Stimulated activated CD4-positive, alpha-beta T cell treated with anti-CD3 and anti-CD28 coated beads, Interleukin-1b, Interleukin-23, amount 100 ng/mL, for 24 hours (primary cell): ENCODE measurements around the gene SLC4A5.

Experiments
- DNase-seq, 4 experiments: peaks; one replicate each; pipeline ENCODE4 v3.0.0-alpha.2; 2020; ENCODE audit warnings: low read depth in 4 of 4, low spot score in 1 of 4

SLC4A5 gene, protein sequence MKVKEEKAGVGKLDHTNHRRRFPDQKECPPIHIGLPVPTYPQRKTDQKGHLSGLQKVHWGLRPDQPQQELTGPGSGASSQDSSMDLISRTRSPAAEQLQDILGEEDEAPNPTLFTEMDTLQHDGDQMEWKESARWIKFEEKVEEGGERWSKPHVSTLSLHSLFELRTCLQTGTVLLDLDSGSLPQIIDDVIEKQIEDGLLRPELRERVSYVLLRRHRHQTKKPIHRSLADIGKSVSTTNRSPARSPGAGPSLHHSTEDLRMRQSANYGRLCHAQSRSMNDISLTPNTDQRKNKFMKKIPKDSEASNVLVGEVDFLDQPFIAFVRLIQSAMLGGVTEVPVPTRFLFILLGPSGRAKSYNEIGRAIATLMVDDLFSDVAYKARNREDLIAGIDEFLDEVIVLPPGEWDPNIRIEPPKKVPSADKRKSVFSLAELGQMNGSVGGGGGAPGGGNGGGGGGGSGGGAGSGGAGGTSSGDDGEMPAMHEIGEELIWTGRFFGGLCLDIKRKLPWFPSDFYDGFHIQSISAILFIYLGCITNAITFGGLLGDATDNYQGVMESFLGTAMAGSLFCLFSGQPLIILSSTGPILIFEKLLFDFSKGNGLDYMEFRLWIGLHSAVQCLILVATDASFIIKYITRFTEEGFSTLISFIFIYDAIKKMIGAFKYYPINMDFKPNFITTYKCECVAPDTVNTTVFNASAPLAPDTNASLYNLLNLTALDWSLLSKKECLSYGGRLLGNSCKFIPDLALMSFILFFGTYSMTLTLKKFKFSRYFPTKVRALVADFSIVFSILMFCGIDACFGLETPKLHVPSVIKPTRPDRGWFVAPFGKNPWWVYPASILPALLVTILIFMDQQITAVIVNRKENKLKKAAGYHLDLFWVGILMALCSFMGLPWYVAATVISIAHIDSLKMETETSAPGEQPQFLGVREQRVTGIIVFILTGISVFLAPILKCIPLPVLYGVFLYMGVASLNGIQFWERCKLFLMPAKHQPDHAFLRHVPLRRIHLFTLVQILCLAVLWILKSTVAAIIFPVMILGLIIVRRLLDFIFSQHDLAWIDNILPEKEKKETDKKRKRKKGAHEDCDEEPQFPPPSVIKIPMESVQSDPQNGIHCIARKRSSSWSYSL

DNA sequence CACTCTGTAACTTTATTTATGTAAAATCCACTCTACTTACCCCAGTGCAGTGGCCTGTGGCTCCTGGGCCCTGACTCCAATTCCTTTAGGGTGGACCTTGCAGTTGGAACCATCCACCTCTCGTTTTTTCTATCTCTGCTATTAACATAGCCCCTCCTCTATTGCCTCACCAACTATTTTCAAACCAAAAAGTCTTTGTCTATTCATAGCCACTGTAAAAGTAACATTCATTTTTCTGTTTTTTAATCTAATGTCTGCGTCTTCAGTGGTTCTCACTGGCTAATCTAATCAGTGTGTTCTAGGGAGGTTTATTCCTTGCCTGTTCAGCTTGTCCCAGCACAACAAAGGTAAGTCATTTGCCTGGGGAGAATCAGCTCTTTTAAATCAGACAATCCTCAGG, at the start of gene SLC4A5:
Gene SLC4A5 (minus strand): TSS at position 101 of the 400 bp plus-strand sequence. CDS start 28,393 bp downstream, outside the sequence.
- no peak for DNase-seq

- no peak for DNase-seq
Observed at GRCh38 chr2:74392449-74392743, 49.2 kb upstream of the SLC4A5 start.

GRCh38 chr2:74391580-74392448, 48.6 kb upstream of the SLC4A5 start:
- DNase-seq = peak; percentile 87 to 98 (median 94)

DNA sequence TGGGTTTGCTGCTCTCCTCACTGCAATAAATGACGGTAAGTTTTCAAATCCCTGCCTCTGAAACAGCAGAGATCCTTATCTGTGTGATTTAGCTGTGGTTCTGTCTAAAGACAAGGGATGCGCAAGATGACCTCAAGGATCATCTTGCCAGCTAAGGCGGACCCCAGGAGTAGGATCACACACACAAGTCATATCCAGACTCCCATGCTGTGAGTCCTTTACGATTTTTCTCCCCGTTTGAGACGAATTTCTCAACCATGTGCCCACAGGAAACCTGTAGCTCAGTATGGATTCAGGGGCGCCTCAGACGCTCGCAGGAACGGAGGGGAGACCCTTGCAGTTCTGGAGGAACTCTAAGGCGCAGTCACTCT, 48.0 kb upstream of the SLC4A5 start:
- DNase-seq = peak in 1 of 4 experiments; percentile 11

DNA sequence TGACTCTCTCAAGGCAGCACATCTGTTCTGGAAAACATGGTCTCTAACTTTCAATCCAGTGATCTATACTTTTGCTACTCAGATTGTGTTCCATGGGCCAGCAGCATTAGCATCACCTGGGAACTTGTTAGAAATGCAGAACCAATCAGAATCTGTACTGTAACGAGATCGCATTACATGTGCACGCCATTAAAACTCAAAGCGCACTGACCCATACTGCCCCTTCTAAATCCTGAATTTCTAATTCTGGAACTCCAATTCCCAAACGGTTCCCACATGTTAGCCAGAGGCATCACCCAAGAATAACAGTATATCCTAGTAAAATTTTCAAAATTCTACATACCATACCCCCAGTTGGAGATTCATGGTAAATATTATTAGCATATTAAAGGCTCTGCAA, 47.4 kb upstream of the SLC4A5 start:
- no peak for DNase-seq

- DNase-seq = no peak
Observed at GRCh38 chr2:74387346-74387745, 44.1 kb upstream of the SLC4A5 start.

- no peak for DNase-seq
Observed at GRCh38 chr2:74385396-74385795, 42.2 kb upstream of the SLC4A5 start.

GRCh38 chr2:74384051-74384450, 40.8 kb upstream of the SLC4A5 start:
- no peak for DNase-seq

DNA sequence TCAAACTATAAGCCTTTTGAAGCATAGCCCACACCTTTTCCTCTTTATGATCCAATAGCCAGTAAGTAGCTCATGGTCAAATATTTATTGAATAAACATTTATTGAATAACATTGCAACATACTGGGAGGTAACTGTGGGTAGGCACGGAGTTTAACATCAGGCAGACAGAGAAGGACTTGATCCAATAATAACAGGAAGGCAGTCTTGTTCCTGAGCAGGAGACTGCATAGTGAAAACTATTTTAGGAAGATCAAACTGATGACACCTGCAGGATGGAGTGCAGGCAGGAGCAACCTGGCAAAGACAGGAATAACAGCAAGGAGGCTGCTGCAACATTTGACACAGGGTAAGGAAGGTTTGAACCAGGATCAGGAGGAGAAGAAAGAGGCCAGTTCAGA, 40.0 kb upstream of the SLC4A5 start:
- no peak for DNase-seq

GRCh38 chr2:74381751-74382150, 38.5 kb upstream of the SLC4A5 start:
- no peak for DNase-seq

GRCh38 chr2:74379851-74380789, 36.9 kb upstream of the SLC4A5 start, which contains the start of gene DCTN1:
Gene DCTN1 (minus strand): TSS chr2:74380311. CDS start chr2:74380037, 274 bp downstream.
- no peak for DNase-seq

GRCh38 chr2:74378007-74378406, 34.8 kb upstream of the SLC4A5 start:
- no peak for DNase-seq

DNA sequence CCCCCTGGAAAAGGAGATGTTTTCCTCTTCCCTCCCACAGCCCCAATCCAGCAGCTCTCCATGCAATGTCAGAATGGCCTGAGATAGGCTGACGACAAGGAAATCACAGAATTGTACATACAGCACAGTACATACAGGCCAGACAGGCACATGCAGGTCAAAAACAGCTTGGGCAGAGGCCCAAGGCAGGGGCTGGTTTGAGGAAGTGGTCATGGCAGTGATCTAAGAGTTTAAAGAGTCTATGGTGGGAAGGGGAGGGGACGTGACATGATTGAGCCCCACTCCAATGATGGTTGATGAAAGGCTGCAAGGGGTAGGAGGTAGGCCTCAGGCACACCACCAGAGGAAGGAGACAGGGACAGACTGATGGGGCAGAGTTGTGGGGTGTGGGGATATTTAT, 32.6 kb upstream of the SLC4A5 start:
- no peak for DNase-seq

DNA sequence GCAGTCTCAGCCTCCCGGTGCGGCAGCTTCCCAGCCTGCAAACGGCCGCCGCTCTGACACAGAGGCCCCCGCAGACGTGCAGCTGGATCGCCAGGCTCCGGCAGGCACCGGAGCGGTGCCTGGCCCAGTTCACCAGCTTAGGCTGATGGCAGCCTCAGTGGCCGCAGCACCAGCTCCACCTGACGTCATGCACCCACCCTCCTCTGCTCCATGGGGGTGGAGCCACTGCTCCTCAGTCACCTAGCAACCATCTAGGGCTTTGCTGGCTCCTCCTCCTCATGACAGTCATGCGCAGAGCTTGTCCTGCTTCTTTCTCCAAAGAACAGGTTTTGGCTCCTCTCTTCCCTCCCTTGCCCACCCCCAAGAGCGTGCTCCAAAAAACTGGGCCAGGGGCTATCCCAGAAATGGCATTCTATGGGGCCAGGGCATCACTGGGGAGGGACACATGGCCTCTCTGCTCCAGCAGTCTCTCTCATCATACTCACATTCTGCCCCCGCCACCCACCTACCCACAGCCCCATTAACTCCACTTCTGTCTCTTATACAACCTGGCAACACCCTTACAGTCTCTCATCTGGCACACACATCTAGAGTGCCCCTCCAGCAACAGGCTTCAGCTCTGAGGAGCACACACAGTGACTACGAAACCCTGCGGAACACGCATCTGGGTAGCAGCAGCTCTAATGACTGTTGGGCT, 31.4 kb upstream of the SLC4A5 start:
- DNase-seq = no peak

GRCh38 chr2:74373985-74374384, 30.8 kb upstream of the SLC4A5 start:
- DNase-seq = no peak

GRCh38 chr2:74373221-74373676, 30.0 kb upstream of the SLC4A5 start:
- DNase-seq = no peak

GRCh38 chr2:74372674-74373073, 29.5 kb upstream of the SLC4A5 start:
- no peak for DNase-seq

GRCh38 chr2:74371421-74371820, 28.2 kb upstream of the SLC4A5 start:
- no peak for DNase-seq

DNA sequence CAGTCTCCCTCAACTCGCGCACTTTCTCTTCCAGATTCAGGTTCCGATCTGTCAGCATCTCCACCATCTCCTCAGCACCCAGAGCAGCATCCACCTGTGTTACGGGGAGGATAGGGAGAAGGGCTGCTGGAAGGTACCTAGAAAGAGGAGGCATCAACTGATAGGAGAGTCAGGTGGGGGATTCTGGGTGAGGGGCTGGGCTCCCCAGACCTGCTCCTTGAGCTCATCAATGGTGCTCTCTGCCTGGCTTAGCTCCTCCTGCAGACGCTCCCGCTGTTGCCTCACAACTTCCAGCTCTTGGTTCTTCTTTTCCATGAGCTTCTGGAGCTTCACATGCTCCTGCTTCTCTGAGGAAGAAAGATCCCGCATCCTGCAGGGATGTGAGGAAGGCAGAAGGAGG, 26.8 kb upstream of the SLC4A5 start:
- no peak for DNase-seq
